HepG2 (cell line): Measurements from ENCODE around the gene ATP6V0A1. TPM values are rescaled to one million over a fixed set of nuclear protein-coding genes. Genes with fewer than 3 reads are reported as not detected.

Experiments
- AKAP8 ChIP-seq: sonication (generic); formaldehyde crosslinking; IDR thresholded peaks from 2 replicates; pipeline ENCODE4 v1.5.1; 2020; ENCODE audit warnings: mild to moderate bottlenecking, missing genetic modification reagents
- ASH2L ChIP-seq: fragments of 300-600, 200-600 bp; sonication (generic); IDR thresholded peaks from 2 replicates; pipeline ENCODE4 v1.7.0; 2017; ENCODE audit warnings: low read depth, mild to moderate bottlenecking, moderate library complexity, mixed read lengths, low read length; ENCODE audit not compliant: insufficient read length
- BHLHE40 ChIP-seq: IDR thresholded peaks from 2 replicates; pipeline ENCODE4 v1.6.1; 2011; ENCODE audit warnings: low read length, improper control_type of control experiment
- IRF1 ChIP-seq: sonication (generic); formaldehyde crosslinking; IDR thresholded peaks from 2 replicates; pipeline ENCODE4 v1.4.0; 2020; ENCODE audit warnings: low read depth, mild to moderate bottlenecking, missing genetic modification reagents
- MXI1 ChIP-seq: IDR thresholded peaks from 3 replicates; pipeline ENCODE4 v1.6.1; 2012; ENCODE audit warnings: low read depth, low read length, inconsistent platforms, borderline replicate concordance
- POLR2AphosphoS2 ChIP-seq: IDR thresholded peaks from 2 replicates; pipeline ENCODE4 v1.6.1; 2011; ENCODE audit warnings: low read depth, low read length, improper control_type of control experiment
- SP4 ChIP-seq: sonication (generic); formaldehyde crosslinking; IDR thresholded peaks from 2 replicates; pipeline ENCODE4 v1.8.1; 2023; ENCODE audit warnings: mild to moderate bottlenecking, missing genetic modification reagents
- TEAD3 ChIP-seq: optimal IDR thresholded peaks from 2 replicates; pipeline ENCODE3; 2016; ENCODE audit warnings: borderline replicate concordance
- ZNF138 ChIP-seq: sonication (generic); formaldehyde crosslinking; IDR thresholded peaks from 2 replicates; pipeline ENCODE4 v1.5.0; 2020; ENCODE audit warnings: mild to moderate bottlenecking, low read depth, missing genetic modification reagents
- ZNF281 ChIP-seq: sonication (generic); formaldehyde crosslinking; IDR thresholded peaks from 2 replicates; pipeline ENCODE4 v1.4.0; 2020; ENCODE audit warnings: missing genetic modification reagents, borderline replicate concordance
- ZNF318 ChIP-seq: sonication (generic); formaldehyde crosslinking; IDR thresholded peaks from 2 replicates; pipeline ENCODE4 v1.4.0; 2020; ENCODE audit warnings: mild to moderate bottlenecking, missing genetic modification reagents
- ZNF746 ChIP-seq: sonication (generic); formaldehyde crosslinking; IDR thresholded peaks from 2 replicates; pipeline ENCODE4 v1.8.0; 2022; ENCODE audit warnings: mild to moderate bottlenecking, missing genetic modification reagents
- ZNF878 ChIP-seq: sonication (generic); formaldehyde crosslinking; IDR thresholded peaks from 2 replicates; pipeline ENCODE4 v1.8.1; 2023; ENCODE audit warnings: mild to moderate bottlenecking, missing genetic modification reagents, moderate library complexity
- polyA plus RNA-seq, 8 experiments: library from polyadenylated mRNA; depleted of rRNA in 3 of 8; stranded (reverse) in 7 of 8; unstranded in 1 of 8; fragments of >200 nt; fragmentation: Illumina TruSeq in 4 of 8; extraction: Trizol in 4 of 8; gene quantifications; 2 replicates each; pipeline versions ENCODE4 v1.2.1 to v1.2.3, GENCODE V29; 2011 to 2016; ENCODE audit warnings: low read depth in 4 of 8, missing spikeins in 1 of 8, mixed read lengths in 1 of 8; ENCODE audit not compliant: insufficient read depth in 1 of 8
- total RNA-seq, 5 experiments: library from RNA; depleted of rRNA; stranded (reverse); fragments of >200 nt; fragmentation: Illumina TruSeq; extraction: Trizol; gene quantifications; 2 replicates each; pipeline ENCODE4 v1.2.3, GENCODE V29; 2016; ENCODE audit warnings: low read depth in 1 of 5

Gene ATP6V0A1
- total and polyA plus RNA-seq, 2 of the 13 experiments (the other 11 are each of a cell fraction or from before 2014, with no cell fraction given), result 27.9 to 54.1 TPM

- 0 out of 2 replicates have a peak, but pooled peaks have one; percentile 34 for TF ChIP-seq IRF1 (CRISPR knock-in tag)
- TF ChIP-seq TEAD3 (CRISPR knock-in tag), result peak; percentile 66
- TF ChIP-seq ZNF318 (CRISPR knock-in tag), result peak; percentile 30; the same call in 1 of the 2 replicates
- TF ChIP-seq ZNF746 (CRISPR knock-in tag), result no peak
- peak; percentile 56 for TF ChIP-seq ASH2L
- TF ChIP-seq ZNF138 (CRISPR knock-in tag), result 0 out of 2 replicates have a peak, but pooled peaks have one; percentile 25
- no peak for TF ChIP-seq AKAP8 (CRISPR knock-in tag)
- TF ChIP-seq MXI1, result peak; percentile 46; the same call in 1 of the 3 replicates
- TF ChIP-seq SP4 (CRISPR knock-in tag), result no peak
- no peak for TF ChIP-seq POLR2AphosphoS2
- TF ChIP-seq BHLHE40, result peak; percentile 85
- no peak for TF ChIP-seq ZNF878 (CRISPR knock-in tag)
- TF ChIP-seq ZNF281 (CRISPR knock-in tag), result peak; percentile 49; the same call in 1 of the 2 replicates
Measured at GRCh38 chr17:42519546-42520491, 61.1 kb downstream of the ATP6V0A1 start (continued).
